Nephron progenitor cell (in vitro differentiated cells): ENCODE results near the gene TBX10.
"Not testable (repeated sequence)": the region's sequence is repeated elsewhere in the genome, so short reads cannot be mapped to it uniquely, and the experiment has no call there.

Experiments used
- DNase-seq: peaks from one replicate; pipeline ENCODE4 v3.0.0; 2021
- H3K27ac Mint-ChIP-seq: 2 replicates; pipeline ENCODE4 v1.8.0; 2021; ENCODE audit warnings: mild to moderate bottlenecking, moderate library complexity, mixed read lengths
- H3K27me3 Mint-ChIP-seq: 2 replicates; pipeline ENCODE4 v1.8.0; 2021; ENCODE audit warnings: mild to moderate bottlenecking, low read depth, mixed read lengths; ENCODE audit not compliant: poor library complexity
- H3K36me3 Mint-ChIP-seq: 2 replicates; pipeline ENCODE4 v1.8.0; 2021; ENCODE audit warnings: low read depth, mixed read lengths
- H3K4me1 Mint-ChIP-seq: 2 replicates; pipeline ENCODE4 v1.8.0; 2021; ENCODE audit warnings: mixed read lengths
- H3K4me3 Mint-ChIP-seq: 2 replicates; pipeline ENCODE4 v1.8.0; 2021; ENCODE audit warnings: mild to moderate bottlenecking, moderate library complexity, mixed read lengths
- H3K9me3 Mint-ChIP-seq: 2 replicates; pipeline ENCODE4 v1.8.0; 2021; ENCODE audit warnings: mild to moderate bottlenecking, moderate library complexity, mixed read lengths
- CTCF ChIP-seq: fragments of 200-600 bp; sonication (generic); IDR thresholded peaks from 2 replicates; pipeline ENCODE4 v1.5.0; 2021; ENCODE audit warnings: antibody characterized with exemption

The TBX10 gene

GRCh38 chr11:67629386-67630227 lies 10.0 kb downstream of the TBX10 start, which contains the start of gene NUDT8:
NUDT8 (minus strand) TSS chr11:67629937; CDS start chr11:67629911, 26 bp downstream.
- H3K27me3 Mint-ChIP-seq: no peaks in the 10 kb centered on the region
- peak; percentile 84 for TF ChIP-seq CTCF

GRCh38 chr11:67628710-67629385 lies 10.7 kb downstream of the TBX10 start:
- Mint-ChIP-seq H3K27me3 (no peaks in the 10 kb centered on the region), H3K27ac (no peak overlapping the region), H3K9me3 (peaks cover 10% of the 10 kb centered on the region), H3K36me3 (peaks cover 35% of the 10 kb centered on the region), H3K4me3 (peak overlapping the region; percentile 66), H3K4me1 (peaks cover 27% of the 10 kb centered on the region)
- TF ChIP-seq CTCF: no peak
- DNase-seq: no peak

More at GRCh38 chr11:67629386-67630227, 10.0 kb downstream of the TBX10 start, which contains the start of gene NUDT8:
- peak; percentile 99 for DNase-seq
- H3K9me3 Mint-ChIP-seq: peaks cover 9% of the 10 kb centered on the region
- peaks cover 27% of the 10 kb centered on the region for H3K4me1 Mint-ChIP-seq
- peaks cover 29% of the 10 kb centered on the region for H3K36me3 Mint-ChIP-seq
- peak within 1 kb of the TSS; percentile 90 for H3K4me3 Mint-ChIP-seq
- peak within 1 kb of the TSS; percentile 90 for H3K27ac Mint-ChIP-seq

DNA sequence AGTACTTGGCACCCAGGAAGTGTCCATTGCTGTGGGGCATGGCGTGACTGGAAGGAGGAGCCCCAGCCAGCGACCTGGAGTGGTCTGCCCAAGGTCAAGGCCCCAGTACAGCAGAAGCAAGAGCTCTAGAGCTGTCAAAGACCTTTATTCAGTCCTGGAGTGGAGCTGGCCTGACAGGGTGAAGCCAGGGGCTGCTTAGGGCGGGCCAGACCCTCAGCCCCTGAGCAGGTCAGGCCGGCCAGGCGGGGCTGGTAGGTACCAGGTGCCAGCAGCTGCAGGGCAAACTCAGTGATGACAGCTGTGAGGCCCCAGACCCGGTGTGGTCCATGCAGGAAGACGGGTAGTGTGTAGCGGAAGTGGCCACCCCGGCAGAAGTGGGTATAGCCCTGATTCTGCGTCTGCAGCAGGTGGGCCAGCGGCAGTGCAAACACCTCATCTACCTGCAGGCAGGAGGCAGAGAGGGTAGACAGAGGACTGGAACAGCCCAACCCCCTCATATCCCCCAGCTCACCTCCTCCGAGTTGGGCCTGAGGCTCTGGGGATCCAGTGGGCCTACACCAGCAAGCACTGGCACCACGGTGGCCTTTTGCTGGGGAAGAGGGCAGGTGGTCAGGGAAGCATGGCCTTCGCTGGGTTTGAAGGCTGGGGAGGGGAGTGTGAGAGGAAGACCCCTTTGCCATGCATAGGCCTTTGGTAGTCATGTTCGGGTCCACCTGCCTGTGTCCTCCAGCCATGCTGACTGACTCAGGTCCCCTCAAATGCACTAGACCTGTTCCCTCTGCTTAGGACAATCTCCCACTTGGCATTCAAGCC lies 11.5 kb downstream of the TBX10 start:
- Mint-ChIP-seq H3K4me1 (peaks cover 27% of the 10 kb centered on the region), H3K36me3 (peaks cover 40% of the 10 kb centered on the region), H3K27me3 (no peaks in the 10 kb centered on the region), H3K27ac (peak overlapping the region; percentile 57), H3K9me3 (peaks cover 12% of the 10 kb centered on the region), H3K4me3 (no peak overlapping the region)
- no peak for DNase-seq
- no peak for TF ChIP-seq CTCF

DNA sequence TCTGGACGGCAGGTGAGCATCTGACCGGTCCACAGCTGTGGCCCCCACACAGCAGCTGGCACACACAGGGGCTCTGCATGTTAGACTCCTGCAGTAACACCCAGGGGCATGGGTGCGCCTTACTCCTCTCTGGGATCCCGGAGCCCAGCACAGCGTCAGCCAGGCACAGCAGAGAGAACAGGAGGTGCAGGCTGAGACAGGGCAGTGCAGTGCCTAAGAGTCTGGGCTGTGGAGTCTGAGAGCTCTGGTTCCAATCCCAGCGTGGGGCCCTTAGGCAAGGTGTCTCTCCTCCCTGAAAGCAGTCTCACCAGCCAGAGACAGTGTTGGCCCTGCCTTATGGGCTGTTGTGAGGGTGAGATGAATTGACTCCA lies 12.1 kb downstream of the TBX10 start:
- H3K27me3 Mint-ChIP-seq: peaks cover 1% of the 10 kb centered on the region
- no peak overlapping the region for H3K4me3 Mint-ChIP-seq
- peaks cover 40% of the 10 kb centered on the region for H3K36me3 Mint-ChIP-seq
- peak overlapping the region; percentile 57 for H3K27ac Mint-ChIP-seq
- DNase-seq: no peak
- peaks cover 29% of the 10 kb centered on the region for H3K4me1 Mint-ChIP-seq
- H3K9me3 Mint-ChIP-seq: peaks cover 12% of the 10 kb centered on the region
- TF ChIP-seq CTCF: no peak

DNA sequence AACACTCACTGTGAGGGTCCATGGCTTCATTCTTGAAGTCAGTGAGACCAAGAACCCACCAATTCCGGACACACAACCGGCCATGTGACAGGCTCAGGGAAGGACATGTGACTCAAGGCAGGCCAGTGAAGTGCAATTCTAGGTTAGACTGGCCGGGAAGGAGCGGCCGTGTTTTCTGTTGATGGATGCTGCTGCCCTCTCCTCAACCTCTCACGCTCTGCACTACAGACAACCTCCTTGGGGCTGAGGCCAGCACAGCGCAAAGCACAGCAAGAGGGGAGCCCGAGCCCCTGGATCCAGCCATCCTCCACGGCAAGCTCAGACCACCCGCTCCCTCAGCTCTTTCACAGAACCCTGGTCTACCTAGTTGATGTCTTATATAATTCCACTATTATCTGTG lies 12.6 kb downstream of the TBX10 start:
- H3K4me1 Mint-ChIP-seq: peaks cover 29% of the 10 kb centered on the region
- no peak overlapping the region for H3K4me3 Mint-ChIP-seq
- no peak for TF ChIP-seq CTCF
- H3K36me3 Mint-ChIP-seq: peaks cover 40% of the 10 kb centered on the region
- peak overlapping the region; percentile 93 for H3K27ac Mint-ChIP-seq
- peaks cover 12% of the 10 kb centered on the region for H3K9me3 Mint-ChIP-seq
- DNase-seq: no peak
- H3K27me3 Mint-ChIP-seq: peaks cover 5% of the 10 kb centered on the region

GRCh38 chr11:67626131-67626833 lies 13.3 kb downstream of the TBX10 start:
- H3K27me3 Mint-ChIP-seq, DNase-seq, H3K4me3 Mint-ChIP-seq: not testable (repeated sequence)
- Mint-ChIP-seq H3K27ac (peak overlapping the region; percentile 93), H3K9me3 (peaks cover 12% of the 10 kb centered on the region), H3K36me3 (peaks cover 40% of the 10 kb centered on the region), H3K4me1 (peaks cover 32% of the 10 kb centered on the region)

DNA sequence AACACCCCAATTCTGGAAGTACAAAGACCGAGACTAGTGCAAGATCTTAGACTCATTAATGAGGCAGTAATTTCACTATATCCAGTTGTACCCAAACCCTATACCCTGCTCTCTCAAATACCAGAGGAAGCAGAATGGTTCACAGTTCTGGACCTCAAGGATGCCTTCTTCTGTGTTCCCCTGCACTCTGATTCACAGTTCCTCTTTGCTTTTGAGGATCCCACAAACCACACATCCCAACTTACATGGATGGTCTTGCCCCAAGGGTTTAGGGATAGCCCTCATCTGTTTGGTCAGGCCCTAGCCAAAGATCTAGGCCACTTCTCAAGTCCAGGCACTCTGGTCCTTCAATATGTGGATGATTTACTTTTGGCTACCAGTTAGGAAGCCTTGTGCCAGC lies 15.8 kb downstream of the TBX10 start:
- H3K27ac Mint-ChIP-seq, H3K4me3 Mint-ChIP-seq, DNase-seq, H3K27me3 Mint-ChIP-seq: not testable (repeated sequence)
- peaks cover 47% of the 10 kb centered on the region for H3K36me3 Mint-ChIP-seq
- peaks cover 33% of the 10 kb centered on the region for H3K4me1 Mint-ChIP-seq
- peaks cover 19% of the 10 kb centered on the region for H3K9me3 Mint-ChIP-seq

DNA sequence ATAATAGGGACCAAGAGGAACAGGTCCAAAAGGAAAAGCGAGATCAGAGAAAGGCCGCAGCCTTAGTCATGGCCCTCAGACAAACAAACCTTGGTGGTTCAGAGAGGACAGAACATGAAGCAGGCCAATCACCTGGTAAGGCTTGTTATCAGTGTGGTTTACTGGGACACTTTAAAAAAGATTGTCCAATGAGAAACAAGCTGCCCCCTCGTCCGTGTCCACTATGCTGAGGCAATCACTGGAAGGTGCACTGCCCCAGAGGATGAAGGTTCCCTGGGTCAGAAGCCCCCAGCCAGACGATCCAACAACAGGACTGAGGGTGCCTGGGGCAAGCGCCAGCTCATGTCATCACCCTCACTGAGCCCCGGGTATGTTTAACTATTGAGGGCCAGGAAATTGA lies 16.7 kb downstream of the TBX10 start:
- Mint-ChIP-seq H3K36me3 (peaks cover 55% of the 10 kb centered on the region), H3K4me3 (peak overlapping the region; percentile 96), H3K4me1 (peaks cover 39% of the 10 kb centered on the region), H3K27me3 (peaks cover 12% of the 10 kb centered on the region), H3K9me3 (peaks cover 28% of the 10 kb centered on the region)
- DNase-seq, H3K27ac Mint-ChIP-seq: not testable (repeated sequence)
